Brain pericyte (primary cell): Measurements from ENCODE around the gene TOR2A.

Source experiments
- DNase-seq: peaks from one replicate; pipeline ENCODE4 v3.0.0-alpha.2; 2012; ENCODE audit warnings: low read depth, low spot score

TOR2A gene

DNA sequence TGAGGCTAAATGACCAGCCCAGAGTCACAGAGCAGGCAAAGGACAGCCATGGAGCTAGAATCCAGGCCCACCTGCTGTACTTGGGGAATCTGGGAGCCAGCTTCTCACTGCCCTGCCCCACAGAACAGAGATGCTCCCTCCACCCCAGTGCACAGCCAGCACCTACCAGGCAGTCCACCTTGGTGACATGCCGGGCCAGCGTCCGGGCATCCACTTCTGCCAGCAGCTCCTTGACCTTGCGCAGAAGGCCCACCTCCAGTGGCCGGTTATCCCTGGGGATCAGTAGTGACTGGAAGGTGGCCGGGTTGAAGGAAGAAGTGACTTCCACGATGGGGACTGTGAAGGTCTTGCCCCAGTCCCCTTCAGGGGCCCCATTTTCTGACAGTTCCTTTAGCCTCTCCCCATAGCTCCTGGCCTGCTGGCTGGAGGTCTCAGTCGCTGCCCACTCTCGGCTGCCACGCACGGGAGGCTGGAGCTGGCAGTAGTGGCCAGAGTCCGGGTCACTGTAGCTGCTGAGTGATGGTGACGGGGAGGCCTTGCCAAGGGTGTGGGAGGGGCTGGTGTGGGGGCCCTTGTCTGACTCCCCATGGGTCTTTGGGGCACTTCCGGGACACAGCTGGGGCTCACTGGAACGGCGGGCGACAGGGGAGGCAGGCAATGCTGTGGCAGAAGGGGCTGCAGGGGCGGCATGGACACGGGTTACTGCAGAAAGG is 9.5 kb upstream of the TOR2A start:
- no peak for DNase-seq

DNA sequence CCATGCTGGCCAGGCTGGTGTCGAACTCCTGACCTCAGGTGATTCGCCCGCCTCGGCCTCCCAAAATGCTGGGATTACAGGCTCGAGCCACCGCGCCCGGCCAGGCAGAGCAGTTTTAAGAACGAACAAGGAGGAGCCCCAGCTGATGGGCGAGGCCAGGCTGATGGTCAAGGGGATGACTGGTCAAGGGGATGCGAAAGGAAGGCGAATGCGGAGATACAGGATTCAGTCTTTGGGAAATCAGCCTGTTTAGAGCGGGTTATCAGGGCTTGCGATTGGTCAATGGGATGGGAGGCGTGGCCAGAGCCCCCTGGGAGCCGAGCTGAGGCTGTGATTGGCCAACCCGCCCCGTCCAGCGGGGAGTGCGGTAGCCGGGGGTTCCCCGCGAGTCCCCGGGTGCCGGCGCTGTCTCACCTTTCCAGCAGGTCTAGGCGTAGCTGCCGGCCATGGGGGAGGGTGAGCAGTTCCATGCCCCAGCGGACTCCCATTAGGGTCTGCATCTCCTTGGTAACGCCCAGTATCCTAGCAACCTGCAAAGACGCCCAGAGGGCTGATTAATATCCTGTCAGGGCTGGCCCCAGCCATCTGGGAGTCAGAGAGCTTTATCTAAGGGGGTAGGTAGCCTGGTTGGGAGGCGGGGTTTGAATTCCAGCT is 7.5 kb upstream of the TOR2A start:
- DNase-seq: no peak

DNA sequence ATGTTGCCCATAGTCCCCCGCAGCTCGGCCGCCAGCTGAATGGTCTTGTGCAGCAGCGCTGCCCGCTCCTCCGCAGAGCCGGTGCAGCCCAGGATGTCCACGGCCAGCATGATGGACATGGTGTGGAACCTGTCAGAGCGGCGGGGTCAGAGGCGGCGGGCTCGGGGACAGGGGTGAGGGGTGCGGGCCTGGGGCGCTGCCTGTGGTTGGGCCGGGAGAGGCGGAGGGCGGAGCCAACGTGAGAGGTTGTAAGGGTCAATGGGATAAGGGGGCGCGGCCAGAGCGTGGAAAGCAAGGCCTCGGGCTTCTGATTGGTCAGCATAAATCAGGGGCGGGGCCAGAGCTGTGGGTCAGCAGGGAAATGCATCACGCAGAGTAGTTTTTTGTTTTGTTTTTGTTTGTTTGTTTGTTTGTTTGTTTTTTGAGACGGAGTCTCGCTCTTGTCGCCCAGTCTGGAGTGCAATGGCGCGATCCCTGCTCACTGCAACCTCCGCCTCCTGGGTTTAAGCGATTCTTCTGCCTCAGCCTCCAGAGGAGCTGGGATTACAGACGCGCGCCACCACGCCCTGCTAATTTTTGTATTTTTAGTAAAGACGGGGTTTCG is 6.8 kb upstream of the TOR2A start:
- no peak for DNase-seq

DNA sequence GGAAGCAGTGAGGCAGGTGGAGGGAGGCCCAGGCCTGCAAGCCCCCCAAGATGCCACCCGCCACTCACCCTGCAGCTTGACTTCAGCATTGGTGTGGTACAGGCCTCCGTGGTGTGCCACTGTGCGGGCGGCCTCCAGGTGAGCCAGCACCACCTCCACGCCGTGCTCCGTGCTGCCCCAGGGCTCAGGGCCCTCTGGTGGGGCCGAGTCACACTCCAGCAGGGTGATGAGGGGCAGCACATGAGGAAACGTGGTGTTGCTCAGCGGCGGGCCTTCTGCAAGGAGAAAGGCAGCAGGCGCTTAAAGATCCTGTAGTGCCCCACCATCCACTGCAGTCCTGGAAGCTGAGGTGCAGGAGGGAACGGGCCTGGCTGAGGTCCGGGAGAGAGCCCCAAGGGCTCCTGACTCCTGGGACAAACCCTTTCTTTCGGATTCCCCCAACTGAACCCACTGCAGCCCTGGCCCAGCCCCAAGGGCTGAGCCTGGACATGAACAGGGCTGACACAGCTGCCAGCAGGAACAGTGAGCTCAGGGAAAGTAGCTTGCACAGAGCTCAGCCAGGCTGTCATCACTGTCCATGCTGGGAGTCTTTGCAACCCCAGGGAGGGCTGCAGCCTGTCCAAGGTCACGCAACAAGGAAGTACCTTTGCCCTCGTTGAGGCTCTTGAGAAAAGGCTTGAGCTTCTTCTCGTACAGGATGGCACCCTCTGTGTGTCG is 4.7 kb upstream of the TOR2A start:
- no peak for DNase-seq

DNA sequence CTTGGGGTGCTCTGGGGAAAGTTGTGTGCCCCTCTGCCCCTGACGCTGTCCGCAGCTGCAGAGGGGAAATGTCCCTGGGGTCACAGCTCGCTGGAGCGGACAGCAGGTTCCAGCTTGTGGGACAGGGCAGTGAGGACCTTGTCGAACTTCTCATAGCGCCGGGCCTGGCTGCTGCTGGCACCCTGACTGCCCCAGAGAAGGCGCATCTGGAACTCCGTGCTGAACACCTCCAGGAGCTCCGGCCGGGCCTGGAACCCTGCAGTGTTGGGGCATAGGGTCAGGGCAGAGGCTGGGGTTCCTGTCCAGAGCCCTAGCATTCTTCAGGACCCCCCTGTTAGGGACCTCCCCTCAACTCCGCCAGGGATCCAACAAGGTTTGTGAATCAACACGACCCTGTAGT is 3.6 kb upstream of the TOR2A start:
- no peak for DNase-seq

DNA sequence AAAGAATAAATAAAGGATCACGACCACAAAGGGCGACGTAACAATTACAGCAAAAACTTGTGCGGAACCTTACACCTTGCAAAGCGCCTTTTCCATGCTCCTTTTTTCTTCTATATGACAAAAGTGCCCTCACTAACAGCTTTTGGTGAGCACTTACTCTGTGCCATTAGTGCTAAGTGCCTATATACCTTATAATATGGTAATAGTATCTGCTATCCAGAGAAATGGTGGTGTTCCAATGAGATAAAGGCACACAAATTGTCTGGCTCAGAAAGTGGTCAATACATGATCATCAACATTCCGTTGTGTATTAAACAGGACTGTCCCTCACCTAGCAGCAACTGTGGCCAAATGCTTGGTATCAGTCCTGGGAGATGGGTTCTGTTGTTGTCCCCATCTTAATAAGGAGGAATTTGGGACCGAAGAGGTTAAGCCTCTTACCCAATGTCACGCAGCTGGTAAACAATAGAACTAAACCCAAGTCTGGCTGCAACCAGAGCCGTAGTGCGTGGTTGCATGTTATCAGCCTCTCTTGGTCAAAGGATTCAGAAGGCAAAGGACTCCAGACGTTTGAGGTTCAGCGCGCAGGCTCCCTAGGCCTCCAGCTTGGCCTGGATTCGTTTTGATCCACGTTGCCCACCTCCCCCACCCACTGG is 564 bp upstream of the TOR2A start:
- DNase-seq: no peak

DNA sequence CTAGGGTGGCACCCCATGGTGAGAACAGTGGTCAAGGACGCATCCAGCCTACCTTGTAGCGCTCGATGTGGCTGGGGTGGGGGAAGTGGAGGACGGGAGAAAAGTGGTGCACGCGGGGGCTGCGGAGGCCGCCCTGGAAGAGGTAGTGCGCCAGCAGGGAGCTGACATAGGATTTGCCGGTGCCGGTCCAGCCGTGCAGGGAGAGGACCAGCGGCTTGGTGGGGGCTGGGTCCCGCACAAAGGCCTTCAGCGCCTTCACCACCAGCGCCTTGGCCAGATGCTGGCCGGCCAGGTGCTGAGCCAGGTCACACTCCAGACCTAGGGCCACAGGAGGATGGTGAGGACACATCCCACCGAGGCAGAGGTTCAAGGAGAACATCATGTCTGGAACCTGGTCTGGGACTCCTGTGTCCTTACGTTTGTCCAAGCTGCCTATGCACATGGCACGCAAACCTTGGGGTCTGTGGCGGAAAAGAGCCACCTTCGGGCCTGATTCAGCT is 797 bp downstream of the TOR2A start:
- no peak for DNase-seq

DNA sequence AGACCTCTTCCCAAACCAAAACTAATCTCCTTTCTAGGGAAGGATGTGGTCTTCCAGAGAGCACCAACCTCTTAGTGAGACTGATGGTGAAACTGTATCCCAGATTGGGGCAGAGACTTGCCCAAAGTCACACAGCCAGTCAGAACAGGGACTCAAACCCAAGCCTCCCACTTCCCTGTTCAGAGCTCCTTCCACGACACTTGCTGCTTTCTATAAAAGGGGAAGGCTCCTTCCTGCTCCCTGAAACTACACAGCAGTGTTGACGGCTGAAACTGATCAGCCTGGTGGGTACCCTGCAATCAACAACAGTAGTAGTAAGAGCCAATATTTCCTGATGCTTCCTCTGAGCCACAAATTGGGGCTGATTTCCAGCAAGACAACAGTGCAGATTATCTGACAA is 1.5 kb downstream of the TOR2A start:
- DNase-seq: no peak

DNA sequence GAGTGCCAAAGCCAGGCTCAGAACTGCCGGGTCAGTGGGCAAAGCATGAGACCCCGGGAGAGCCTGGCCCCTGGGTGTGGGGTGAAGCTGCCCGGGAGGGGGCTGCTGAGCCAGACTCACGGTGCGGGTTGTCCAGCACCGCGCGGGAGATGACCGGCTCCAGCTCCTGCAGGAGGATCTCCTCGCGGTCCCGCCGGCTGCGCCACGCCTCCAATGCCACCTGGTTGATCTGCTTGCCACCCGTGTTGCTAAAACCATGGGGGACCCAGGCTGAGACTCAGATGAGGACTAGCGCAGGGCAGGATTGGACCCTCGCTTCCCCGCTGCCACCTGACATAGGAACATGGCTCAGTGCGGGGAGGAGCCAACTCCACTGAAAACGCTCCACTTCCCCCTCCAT is 2.6 kb downstream of the TOR2A start:
- no peak for DNase-seq

DNA sequence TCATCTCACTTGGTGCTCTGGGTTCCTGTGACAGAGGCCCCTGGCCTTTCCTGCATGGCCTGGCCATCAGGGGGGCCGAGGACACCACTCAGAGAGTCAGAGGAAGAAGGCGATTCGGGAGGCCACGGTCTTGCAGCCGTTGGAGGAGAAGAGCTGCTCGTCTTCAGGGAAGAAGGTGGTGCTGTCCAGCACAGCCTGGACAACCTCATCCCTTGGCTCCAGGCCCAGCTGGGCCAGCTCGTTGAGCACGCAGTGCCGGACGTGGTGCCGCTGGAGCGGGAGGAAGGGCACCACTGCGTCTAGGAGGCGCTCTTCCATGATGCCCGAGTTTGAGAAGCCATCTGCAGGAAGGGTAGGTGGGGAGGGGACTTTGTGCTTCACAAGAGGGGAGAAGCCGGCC is 3.2 kb downstream of the TOR2A start:
- no peak for DNase-seq

DNA sequence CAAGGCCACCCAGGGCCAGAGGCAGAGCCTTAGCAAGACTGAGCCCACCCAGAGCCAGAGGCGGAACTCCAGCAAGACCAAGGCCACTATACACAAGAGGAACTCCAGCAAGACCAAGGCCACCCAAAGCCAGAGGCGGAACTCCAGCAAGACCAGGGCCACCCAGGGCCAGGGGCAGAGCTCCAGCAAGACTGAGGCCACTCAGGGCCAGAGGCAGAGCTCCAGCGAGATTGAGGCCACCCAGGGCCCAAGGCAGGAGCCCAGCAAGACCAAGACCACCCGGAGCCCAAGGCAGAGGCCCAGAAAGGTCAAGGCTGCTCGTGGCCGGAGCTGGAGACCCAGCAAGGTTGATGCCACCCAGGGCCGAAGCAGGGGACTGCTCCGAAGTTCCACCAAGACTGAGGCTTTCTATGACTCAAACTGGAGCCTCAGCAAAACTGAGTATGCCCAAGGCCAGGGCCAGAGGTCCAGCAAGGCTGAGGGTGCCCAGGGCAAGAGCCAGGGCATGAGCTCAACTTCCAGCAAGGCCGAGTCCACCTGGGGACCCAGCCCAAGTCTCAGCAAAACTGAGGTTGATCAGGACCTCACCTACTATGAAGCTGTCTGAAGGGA is 4.2 kb downstream of the TOR2A start:
- DNase-seq: no peak

DNA sequence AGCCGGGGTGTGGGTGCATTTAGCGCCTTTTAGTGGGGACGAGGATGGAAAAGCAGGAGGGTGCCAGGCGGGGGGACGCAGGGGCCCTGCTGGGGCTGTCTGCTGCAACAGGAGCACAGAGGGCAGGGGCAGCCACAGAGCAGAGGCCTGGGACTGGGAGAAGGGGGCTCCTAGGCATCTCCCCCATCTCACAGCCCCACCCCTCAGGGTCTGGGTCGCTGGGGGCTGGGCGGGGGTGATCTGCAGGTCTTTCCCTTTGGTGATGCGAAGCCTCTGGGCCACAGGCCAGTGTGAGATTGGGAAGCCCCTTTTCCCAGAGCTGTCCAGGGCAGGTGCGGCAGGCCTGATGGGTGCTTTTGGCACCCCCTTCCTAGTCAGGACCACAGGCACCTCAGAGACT is 4.8 kb downstream of the TOR2A start:
- no peak for DNase-seq

DNA sequence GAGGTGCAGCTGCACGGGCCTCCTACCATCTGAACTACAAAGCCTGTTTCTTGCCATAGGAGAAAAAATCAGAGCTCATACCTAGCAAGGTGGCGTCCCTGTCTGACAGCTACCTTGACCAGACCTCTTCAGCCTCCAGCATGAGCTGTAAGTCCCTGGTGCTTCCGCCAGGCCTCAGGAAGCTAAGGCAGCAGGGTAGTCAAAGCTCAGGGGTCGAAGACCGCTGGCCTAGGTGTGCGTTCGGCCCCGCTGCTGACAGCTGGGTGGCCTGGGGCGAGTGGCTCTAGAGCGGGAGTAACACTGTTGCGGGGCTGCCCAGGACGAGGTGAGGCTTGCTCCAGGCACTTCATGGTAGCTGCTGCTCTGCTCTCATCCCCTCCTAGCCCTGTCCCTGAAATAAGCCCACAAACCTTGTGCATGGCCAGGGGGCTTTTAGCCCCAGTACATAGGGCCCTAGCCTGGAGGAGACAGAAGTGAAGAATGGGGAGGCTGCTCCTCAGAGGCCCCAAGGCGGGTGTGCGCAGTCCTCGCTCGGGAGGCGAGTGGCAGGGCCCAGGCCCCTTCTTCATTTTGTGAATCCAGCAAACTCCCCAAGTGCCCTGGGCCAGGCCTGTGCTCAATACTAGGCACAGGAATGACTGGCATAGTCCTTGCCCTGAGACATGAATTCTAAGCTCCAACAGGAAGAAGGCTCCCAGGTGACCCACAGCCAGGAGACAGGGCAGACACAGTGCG is 5.4 kb downstream of the TOR2A start:
- DNase-seq: no peak

DNA sequence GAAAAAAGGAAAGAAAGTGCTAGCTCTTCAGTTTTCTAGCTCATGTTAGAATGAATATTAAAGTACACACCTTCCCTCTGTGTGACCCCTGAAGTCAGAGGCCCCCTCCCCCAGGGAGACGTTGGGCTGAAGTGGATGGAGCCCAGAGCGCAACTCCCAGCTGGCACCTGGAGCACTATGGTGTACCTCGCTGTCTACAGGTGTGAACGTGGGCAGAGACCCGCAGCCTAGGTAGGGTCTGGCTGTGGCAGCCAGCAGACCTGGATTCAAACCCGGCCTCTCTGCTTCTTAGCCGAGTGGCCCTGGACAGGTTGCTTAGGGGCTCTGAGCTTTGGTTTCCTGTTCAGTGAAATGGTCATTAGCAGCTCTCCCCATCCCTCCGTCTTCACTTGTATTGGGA is 6.3 kb downstream of the TOR2A start:
- no peak for DNase-seq

DNA sequence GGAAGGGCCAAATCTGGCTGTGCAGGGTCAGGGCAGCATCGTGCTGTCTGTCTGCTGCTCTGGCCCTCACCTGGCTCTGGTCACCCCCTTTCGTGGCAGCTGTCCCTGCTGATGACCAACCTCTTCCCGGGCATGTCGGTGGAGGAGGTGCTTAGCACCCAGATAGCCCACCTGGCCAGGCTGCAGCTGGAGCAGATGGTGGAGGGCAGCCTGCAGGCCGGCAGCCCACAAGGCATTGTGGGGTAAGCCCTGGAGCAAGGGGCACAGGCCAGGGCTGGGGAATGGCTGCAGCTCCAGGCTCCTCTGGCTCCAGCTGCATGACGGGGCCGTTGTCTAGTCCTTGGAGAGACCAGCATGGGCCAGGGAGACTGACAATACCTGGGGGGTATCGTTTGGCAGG is 8.2 kb downstream of the TOR2A start:
- DNase-seq: no peak

DNA sequence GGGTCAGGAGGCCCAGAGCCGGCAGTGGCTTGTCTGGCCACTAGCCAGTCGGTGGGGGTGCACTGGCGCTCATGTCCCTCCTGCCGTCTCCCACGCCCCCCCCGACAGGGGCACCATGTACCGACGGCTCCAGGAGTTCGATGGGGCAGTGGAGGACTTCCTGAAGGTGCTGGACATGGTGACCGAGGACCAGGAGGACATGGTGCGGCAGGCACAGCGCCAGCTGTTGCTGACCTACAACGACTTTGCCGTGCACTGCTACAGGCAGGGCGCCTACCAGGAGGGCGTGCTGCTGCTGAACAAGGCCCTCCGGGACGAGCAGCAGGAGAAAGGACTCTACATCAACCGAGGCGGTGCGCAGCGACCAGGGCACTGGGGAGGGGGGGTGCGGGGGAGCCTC is 11.1 kb downstream of the TOR2A start:
- no peak for DNase-seq

DNA sequence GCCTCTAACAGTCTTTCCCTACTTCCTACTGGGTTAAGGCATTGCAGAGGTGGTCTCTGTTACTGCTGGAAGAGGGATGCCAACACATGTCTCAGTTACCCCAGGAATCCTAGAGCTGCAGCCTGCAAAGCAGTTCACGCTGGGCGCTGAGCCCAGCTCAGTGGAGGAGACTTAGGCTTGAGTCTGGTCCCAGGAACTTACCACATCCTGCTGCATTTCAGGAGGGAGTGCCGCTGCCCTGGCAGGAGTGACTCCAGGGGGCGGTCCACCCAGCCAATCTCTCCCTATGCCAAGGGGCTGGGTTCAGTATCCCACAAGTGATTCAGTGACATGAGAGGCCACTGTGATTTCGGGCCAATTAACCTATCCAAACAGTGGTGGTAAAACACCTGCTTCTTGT is 11.7 kb downstream of the TOR2A start:
- DNase-seq: no peak

DNA sequence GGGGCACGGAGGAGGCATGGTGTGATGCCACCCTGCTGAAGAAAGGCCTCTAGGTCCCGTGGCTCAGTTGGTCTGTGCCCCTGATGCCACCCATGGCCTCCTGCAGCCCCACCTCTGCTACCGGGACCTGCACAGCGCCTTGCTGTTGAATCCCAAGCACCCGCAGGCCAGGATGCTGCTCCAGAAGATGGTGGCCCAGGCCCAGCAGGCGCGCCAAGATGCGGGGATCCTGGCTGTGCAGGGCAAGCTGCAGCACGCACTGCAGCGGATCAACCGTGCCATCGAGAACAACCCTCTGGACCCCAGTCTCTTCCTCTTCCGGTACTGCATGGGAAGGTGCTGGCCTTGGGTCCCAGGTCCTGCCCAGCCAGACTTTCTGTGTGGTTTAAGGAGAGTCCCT is 12.1 kb downstream of the TOR2A start:
- no peak for DNase-seq

DNA sequence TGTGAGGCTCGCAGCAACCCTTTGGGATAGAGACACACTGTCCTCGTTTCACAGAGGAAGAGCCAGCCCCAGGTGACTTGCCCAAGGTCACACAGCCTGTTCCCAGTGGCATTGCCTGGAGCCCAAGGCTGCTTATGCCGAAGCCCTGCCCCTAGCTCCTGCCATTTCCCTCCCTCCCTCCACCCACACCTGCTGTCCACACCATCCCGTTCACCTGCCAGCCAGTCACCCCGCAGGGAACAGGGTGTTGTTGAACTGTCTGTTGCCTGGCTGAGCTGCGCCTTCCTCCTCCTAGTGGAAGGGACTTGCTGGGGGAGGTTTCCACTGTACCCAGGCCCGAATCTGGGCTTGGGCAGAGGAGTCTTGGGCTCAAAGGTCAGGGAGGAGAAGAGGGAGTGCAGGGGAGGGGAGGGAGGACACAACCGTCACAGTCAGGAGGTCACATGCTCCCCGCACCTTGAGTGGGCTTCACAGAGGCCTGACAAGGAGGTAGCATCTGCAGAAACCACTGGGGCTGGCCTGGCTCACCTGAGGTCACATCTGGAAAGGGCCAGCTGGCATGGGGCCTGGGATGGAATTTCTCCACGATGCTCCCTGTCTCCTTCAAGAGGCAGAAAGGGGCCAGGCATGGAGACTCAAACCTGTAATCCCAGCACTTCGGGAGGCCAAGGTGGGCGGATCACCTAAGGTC is 12.9 kb downstream of the TOR2A start:
- no peak for DNase-seq

DNA sequence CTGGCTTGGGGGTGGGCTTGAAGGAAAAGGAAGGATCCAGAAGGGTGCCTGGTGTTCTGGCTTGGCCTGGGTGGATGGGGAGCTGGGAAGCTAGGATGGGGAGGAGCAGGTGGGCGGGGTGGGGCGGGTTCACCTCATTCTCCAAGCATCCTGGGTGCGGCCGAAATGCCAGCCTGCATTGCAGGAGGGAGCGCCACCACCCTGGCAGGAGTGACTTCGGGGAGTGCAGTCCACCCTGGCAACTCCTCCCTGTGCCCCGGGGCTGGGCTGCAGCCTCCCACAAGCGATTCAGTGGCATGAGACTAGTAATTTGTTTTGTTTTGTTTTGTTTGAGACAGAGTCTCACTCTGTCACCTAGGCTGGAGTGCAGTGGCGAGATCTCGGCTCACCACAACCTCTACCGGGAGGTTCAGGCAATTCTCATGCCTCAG is 13.7 kb downstream of the TOR2A start:
- DNase-seq: no peak
